Epidermal melanocyte (primary cell): Measurements from ENCODE around the gene RBM34.
"Not testable (repeated sequence)": the region's sequence is repeated elsewhere in the genome, so short reads cannot be mapped to it uniquely, and the experiment has no call there.

Source experiments
- DNase-seq: peaks from one replicate; pipeline ENCODE4 v3.0.0; 2011; ENCODE audit warnings: low spot score; ENCODE audit not compliant: insufficient read length

RBM34 gene, protein sequence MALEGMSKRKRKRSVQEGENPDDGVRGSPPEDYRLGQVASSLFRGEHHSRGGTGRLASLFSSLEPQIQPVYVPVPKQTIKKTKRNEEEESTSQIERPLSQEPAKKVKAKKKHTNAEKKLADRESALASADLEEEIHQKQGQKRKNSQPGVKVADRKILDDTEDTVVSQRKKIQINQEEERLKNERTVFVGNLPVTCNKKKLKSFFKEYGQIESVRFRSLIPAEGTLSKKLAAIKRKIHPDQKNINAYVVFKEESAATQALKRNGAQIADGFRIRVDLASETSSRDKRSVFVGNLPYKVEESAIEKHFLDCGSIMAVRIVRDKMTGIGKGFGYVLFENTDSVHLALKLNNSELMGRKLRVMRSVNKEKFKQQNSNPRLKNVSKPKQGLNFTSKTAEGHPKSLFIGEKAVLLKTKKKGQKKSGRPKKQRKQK

DNA sequence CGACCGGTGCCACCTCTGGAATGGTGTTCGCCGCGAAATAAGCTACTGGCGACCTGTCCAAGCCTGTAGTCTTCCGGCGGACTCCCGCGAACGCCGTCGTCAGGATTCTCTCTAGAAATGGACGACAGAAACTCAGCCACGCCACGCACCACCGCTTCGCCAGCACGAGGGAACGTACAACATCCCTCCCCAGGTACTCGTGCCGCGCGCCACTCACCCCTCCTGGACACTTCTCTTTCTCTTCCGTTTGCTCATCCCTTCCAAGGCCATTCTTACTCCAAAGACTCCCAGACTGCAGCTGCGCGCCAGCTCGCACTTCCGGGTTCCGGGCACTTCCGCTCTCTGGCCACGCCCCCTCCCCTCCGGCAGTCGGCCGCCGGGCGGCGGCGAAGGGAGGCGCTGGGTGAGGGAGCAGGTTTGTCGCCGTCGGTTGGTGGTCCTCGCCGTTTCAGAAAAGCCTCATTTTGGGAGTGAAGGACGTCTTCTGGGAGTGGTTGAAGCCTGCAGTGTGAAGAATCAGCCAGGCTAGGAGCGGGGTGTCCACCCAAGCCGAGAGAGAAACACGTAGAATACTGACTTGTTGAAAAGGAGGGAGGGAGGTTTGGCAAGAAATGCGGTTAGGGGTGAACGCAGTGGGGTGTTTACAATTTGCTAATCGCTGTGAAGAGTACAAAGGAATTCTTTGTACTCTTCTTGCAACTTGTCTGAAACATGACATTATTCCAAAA lies at the start of gene RBM34:
Gene RBM34 (minus strand): TSS at position 294 of the 728 bp plus-strand sequence. CDS start 24 bp downstream, at position 270.
- DNase-seq = peak; percentile 81

DNA sequence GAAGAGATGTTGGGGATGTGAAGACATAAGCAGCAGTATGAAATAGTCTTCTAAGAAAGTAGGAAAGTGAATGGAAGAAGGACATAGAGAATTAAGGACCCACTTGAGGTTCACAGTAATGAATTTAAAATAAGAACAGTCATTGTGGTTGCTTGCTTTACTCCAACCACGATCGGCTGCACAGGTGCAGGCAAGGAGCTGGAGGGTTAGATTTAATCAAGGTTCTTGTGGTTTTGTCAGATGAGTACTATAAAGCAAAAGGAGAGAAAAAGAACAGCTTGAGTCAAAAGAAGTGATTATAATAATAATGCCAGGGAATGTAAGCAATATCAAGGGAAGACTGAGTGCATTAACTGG lies 46.1 kb upstream of the RBM34 start:
- DNase-seq = no peak

DNA sequence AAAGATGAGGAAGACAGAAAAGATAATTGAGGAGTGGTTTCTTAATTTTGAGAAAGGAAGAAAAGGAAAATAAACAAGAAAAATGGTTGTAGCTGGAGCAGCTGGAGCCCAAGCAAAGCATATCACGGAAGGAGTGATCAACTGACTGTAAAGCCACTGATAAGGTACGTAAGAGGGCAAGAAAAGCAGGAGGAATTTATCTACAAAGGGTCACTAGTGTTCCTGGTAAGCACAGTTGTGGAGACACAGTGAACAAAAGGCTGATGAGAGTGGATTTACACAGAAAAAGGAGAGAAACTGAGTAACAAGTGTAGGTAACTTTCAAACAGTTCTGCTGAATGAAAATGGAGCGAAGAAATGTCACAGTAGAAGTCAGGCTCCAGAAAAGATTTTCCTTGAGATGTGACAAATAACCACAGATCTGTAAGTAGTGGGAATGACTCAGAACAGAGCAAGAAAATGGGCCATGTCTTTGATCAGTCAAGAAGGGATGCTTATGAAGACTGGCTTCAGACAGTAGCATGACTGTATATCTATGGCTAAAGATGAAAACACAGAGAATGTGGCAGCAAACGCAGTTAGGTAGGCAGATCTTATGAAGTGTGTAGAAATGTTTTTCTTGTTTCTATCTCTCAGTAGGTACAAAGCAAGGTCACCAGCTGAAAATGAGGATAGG lies 45.6 kb upstream of the RBM34 start:
- DNase-seq = no peak

DNA sequence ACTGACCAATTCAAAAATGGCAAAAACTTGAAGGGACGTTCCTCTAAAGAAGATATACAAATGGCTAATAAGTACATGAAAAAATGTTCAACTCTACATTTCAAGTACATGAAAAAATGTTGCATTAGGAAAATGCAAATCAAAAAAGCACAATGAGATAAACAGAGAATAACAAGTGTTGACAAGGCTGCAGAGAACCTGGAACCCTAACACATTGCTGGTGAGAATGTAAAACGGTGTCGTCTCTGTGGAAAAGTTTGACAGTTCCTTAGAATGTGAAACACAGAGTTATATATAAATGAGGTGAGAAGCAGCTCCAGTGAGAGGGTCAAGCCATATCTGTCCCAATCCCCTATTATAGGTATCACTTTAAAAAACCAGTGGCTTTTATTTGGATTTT lies 44.6 kb upstream of the RBM34 start:
- no peak for DNase-seq

DNA sequence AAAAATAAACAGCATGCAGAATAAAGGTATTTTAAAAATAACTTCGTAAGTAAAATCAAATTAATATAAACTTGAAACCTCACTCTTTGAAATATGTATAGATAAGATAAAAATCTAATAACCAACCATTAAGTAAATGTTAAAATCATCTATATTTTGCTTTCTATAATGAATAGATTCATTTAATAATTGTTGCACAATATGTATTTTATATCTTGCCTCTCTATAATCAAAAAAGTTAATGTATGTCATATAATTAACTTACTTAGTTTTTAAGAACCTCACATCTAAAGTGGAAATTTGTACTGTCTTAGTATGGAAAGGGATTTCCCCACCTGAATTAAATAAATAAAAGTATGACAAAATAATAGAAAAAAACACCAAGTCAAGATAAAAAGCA lies 42.4 kb upstream of the RBM34 start:
- no peak for DNase-seq

DNA sequence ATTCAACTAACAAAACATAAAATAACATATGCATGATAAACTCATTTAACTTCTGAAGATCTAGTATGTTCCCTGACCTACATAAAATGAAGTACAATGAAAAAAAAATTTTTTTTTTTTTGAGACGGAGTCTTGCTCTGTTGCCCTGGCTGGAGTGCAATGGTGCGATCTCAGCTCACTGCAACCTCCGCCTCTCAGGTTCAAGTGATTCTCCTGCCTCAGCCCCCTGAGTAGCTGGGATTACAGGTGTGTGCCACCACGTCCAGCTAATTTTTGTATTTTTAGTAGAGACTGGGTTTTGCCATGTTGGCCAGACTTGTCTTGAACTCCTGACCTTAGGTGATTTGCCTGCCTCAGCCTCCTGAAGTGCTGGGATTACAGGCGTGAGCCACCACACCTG lies 41.4 kb upstream of the RBM34 start:
- DNase-seq = not testable (repeated sequence)

DNA sequence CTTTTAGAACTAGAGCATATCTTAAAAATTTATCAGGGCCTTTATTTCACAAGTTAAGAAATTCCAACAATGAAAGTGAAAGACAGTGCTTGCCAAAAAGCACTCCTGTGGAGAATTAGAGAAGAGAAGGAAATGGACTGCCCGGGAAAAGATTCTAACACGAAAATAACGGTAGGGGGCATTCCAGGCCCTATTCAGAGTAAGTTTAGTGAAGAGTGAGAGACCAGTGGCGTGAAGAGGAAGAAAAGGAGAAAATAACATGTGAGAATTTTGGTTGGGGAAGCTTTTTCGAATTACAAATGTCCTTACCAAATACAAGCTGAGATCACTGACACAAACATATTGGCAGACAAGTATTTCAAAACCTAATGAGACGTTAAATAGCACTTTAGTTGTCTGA lies 38.4 kb upstream of the RBM34 start:
- no peak for DNase-seq

DNA sequence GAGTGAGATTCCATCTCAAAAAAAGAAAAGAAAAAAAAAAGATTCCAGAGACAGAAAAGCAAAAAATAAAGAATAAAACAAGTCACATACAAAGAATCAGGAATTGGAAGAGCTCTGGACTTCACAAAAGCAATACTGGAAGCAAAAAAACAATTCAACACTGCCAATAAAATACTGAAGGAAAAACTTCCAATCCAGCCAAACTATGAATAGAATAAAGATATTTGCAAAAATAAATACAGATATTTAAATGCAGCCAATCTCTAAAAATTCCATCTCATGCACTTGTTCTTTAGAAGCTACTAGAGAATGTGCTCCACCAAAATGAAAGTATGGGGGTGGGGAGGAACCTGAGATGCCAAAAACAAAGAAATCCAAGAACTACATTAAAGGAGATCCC lies 29.4 kb upstream of the RBM34 start:
- no peak for DNase-seq

DNA sequence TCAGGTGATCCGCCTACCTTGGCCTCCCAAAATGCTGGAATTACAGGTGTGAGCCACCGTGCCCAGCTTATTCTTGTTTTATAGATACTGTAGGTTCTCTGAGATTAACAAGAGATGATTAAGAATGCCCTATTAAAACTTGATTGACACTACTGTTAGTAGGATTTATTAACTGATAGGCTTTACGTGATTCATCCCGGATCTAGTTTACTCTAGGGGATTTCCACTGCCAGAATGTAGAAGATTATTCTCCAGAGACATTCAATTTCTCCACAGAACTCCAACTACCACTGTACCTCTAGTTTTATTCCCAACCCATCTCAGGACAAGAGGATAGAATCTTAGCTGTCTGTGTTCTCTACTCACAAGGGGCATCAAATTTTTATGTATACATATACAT lies 26.3 kb upstream of the RBM34 start:
- DNase-seq = no peak

DNA sequence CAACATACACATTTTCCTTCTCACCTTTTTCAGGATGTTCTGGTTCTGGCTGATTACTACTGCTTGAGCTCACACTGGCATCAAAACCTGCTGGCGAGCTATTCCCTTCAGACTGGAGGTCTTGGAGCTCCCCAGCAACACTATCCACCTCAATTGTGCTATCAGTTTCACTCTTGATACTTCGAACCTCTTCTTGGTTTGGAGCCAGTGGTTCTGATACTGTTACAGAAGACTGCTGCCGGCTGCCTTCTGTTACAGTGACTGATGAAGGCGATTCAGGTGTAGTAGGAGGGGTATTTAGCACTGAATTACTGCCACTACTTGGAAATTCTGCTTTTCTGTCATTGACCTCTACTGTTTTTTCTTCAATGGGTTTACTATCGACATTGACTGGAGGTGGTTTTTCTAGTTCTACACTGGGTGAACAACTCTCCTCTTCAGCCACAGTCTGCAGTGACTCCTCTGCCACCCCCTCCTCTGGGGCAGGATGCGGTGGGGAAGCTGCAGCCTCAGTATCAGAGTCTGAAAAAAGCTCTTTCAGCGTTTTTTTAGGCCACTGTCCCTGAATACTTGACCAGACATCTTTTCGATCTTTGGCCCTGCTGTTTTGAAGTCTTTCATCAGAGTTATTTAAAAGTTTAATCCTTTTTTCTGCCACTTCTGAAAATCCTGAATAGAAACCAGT lies 20.7 kb upstream of the RBM34 start:
- no peak for DNase-seq

DNA sequence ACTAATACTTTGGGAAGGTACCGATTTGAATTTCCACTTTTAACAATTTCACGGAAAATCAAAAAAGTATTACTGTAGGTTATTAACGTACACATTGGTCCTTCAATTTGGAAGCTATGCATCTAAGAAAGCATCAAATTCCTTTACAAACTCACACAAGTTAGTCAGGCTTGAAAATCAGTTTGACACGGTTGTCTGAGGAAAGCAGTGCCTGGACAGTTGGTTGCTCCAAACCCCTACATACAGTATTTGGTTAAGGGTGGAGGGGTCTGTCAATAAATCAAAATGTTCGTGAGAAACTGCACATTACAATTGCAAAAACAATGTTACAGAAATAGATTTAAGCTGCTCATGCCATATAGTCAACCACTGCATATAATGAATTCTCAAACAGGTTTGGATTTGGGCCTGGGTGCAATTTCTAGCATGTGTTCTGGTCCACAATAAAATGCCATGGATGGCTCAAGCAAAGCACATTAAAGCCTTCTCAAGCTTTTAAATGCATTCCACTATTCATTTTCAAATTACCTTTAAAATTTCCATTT lies 19.9 kb upstream of the RBM34 start:
- DNase-seq = no peak

DNA sequence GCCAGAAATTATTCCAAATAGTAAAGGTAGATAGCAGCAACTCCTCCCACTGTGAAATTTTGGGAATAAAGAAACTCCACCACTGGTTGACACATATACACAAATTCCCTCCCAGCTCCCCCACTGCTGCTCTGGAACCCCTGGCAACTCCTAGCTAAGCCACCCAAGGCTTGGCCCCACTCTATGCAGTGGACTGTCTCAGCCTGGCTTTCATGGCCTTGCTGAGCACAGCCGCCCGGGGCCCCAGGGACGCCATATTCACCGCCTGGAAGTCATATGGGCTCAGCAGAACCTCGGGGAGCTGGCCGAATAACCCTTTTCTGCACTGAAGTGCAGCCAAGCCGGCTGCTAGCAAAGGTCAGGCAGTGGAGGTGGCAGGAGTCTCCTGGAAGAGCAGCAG lies 15.4 kb upstream of the RBM34 start:
- DNase-seq = no peak

DNA sequence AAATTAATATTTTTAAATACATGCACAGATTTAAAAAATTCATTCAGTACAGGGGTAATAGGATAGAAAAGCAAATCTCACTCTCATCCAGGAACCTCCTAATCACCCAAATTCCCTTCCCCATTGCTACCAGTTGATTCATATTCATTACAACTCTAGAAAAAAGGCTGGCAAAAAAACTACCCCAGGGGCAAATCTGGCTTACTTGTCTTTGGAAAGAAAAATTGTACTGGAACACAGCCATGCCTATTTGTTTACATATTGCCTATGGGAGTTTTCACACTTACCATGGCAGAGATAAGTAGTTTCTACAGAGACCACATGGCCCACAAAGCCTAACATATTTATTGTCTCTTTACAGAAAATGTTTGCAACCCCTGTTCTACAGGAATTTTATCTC lies 8.9 kb upstream of the RBM34 start:
- DNase-seq = no peak

DNA sequence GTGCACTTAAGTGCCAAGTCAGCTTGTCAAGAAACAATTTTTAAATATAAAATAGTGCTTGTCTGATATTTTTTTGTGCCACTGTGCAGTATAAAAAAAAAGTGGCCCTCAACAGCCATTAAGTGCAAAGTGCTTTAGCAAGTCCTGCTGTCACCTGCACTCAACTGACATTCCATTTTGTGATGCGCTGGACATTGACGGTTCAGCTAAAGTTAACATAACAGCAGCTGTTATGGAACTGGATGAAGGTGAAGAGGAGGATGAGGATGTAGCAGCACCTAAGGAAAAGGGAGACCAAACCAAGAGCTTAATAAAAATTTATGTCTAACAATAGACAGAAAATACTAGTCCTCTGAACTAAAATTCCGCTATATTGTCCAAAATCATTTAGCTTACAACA lies 7.3 kb upstream of the RBM34 start:
- DNase-seq = no peak

DNA sequence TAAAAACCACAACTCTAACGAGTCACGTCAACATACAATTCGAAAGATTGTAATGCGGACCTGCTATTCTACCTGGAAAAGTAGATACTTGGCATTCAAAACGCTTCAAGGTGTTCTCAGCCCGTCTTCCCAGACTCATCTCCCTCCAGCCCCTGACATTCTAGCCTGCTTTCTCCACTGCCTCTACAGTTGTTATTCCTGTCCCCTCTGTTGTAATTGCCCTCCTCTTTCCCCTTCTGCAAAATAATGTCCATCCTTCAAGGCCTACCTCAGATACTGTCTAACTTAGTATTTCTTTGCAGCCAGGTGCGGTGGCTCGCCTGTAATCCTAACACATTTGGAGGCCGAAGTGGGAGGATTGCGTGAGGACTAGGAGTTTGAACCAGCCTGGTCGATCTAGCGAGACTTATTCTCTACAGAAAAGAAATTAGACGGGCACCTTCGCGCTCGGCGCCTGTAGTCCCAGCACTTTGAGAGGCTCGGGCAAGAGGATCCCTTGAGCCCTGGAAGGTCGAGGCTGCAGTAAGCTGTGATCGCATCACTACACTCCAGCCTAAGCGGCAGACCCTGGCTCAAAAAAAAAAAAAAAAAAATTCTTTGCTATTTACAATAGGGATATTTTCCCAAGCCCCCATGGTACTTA lies 756 bp upstream of the RBM34 start:
- DNase-seq = no peak

DNA sequence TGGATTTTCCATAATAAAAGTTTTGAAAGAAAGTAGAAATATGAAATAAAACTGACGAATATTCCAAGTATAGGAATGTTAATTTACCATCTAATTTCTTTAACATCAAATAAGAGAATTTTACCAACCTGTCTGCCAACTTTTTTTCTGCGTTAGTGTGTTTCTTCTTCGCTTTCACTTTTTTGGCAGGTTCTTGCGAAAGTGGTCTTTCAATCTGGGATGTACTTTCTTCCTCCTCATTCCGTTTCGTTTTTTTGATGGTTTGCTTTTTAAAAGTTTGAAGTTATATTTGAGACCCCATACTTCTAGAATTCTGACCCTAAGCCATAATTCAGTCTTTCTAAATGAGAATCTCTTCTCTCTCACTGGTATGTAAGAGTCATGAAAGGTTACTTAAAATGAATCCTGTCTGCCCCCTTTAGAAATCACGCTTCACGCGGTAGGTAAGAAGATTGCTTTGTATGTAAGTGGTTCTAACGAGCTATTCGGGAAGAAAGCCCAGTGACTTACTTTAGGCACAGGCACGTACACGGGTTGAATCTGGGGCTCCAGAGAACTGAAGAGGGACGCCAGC lies 580 bp downstream of the RBM34 start:
- DNase-seq = no peak

DNA sequence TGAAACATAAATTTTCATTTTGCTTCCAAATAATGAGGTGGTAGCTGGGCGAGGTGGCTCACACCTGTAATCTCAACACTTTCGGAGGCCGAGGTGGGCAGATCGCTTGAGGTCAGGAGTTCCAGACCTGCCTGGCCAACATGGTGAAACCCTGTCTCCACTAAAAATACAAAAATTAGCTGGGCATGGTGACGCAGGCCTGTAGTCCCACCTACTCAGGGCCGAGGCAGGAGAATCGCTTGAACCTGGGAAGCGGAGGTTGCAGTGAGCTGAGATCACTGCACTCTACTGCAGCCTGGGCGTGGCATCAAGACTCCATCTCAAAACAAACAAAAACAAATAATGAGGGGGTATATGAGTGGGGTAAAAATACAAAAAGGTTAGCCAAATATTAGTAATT lies 1.1 kb downstream of the RBM34 start:
- DNase-seq = not testable (repeated sequence)

DNA sequence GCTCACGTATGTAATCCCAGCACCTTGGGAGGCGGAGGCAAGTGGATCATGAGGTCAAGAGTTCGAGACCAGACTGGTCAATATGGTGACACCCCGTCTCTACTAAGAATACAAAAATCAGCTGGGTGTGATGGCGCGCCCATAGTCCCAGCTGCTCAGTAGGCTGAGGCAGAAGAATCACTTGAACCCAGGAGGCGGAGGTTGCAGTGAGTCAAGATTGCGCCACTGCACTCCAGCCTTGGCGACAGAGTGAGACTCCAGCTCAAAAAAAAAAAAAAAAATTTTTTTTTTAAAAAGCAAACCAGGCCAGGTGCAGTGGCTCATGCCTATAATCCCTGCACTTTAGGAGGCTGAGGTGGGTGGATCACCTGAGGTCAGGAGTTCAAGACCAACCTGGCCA lies 1.8 kb downstream of the RBM34 start:
- DNase-seq = not testable (repeated sequence)

DNA sequence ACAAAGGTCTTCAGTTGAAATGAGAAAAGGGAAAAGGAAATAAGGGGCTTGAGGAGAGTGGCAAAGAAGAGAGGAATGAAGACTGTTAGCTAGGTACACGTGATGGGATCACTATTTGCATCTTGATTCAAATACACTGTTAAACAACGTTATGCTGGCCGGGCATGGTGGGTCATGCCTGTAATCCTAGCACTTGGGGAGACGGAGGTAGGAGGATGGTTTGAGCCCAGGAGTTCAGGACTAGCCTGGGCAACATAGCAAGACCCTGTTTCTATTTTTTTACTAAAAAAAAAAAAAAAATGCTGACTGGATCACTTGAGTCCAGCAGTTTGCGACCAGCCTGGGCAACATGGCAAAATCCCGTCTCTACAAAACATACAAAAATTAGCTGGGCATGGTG lies 2.4 kb downstream of the RBM34 start:
- no peak for DNase-seq

DNA sequence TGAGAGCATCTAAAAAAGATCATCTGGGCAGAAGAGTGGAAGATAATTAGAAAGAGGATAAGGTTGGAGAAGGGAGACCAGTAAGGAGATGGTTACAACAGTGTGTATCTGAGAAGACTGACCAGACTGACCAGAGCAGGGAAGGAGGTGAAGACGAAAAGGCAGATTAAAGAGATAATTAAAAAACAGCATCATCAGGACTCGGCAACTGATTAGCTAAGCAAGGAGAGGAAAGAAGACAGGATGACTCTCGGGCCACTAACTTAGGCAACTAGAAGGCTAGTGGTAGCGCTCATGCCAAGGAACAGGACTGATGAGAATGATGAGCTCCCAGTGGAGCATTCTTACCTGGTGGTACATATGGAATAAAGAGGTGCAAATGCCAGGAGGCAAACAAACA lies 3.9 kb downstream of the RBM34 start:
- no peak for DNase-seq

DNA sequence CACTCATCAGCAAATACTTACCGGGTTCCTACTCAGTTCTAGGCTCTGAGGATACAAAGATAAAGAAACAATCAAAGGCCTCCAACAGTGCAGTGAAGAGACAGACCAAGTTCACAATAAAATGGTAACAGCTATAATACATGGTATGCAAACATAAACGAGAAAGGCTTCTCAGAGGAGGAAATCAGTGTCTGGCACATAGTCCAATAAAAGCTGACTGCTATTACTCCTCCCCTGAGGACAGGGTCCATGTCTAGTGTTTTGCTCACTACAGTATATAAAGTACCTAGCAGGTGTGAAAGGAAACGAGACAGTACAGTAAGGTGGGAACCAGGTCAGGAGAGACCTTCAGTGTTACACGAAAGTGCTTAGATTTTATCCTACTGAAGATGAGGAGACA lies 4.3 kb downstream of the RBM34 start:
- no peak for DNase-seq
